ENCODE measurements around the gene STX10.

Gene STX10

DNA sequence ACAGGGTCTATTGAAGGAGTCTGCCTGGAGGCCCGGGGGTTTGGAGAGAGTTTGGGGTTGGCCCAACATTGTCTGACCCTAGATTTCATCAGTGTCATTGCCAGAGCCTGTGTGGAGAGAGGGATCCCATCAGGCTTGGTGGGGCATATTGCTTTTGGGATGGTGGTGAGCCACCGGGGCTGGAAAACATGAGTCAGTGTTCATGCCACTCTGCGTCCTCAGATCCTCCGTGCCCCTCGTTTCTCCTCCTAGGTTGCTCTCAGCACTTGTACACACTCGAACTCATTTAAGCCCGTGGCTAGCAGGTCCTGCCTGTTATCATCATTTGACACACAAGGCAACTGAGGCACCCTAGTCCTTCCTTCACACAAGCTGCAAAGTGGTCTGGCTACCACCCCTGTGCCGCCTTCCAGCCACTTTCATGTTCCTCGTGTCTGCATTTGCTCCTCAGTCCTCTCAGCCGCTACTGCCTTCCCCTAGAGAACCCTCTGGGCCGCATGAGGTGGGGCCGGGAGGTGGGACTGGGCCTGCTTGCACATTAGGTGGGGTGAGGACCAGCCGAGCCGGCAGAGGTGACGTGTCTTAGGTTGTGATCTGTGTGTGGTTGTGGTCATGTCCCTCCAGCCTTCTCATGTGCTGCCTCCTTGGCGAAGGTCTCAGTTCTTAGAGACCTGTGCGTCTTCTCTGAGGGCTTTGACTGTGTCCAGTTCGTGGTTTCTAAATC is 28.5 kb downstream of the STX10 start:
- in situ Hi-C loops (cut with MboI; ENCODE audit: low sequenced_read_pairs): no loop called here

DNA sequence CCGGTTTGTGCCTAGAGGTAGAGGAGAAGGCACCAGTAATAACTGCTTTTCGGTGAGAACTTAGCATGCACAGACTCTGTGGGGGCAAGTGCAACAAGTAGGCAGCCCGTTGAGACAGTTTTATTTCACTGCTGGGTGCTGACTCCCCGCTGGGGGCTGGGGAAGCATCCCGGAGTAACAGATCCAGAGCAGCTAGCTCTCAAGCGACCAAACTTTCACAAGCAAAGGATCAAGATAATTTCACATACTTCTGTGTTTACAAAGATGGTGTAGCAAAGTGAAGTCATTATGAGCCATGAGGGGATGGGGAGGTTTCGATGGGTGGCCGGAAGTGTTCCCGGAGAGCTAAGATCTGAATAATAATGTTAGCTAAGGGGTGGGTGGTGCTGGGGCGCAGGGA is 29.4 kb downstream of the STX10 start:
- in situ Hi-C loops (cut with MboI; ENCODE audit: low sequenced_read_pairs): no loop called here

DNA sequence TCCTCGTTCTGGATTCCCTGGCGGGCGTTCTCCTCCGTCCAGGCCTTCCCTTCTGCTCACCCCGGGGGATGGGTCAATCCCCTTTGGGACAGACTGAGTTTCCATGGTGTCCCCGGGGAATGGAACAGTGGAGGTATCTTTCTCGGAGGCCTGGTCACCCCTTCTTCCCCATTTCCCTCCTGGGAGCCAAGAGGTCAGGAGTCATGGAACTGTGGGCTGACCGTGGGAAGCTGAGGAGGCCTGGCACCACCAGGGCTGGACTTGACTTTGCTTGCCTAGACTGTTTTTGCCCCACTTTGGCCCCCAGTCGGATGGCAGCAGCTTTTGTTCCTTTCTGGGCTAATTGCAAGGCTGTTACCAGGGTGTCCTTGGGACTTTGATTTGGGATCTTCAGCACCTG is 30.1 kb downstream of the STX10 start:
- in situ Hi-C loops (cut with MboI; ENCODE audit: low sequenced_read_pairs): no loop called here

GRCh38 chr19:13119627-13120026 is 30.5 kb downstream of the STX10 start:
- in situ Hi-C loops (cut with MboI; ENCODE audit: low sequenced_read_pairs): no loop called here

GRCh38 chr19:13118424-13119193 is 31.6 kb downstream of the STX10 start:
- in situ Hi-C loops (cut with MboI; ENCODE audit: low sequenced_read_pairs): no loop called here

- in situ Hi-C loops (cut with MboI; ENCODE audit: low sequenced_read_pairs): no loop called here
Observed at GRCh38 chr19:13117772-13118423, 32.3 kb downstream of the STX10 start, which contains the start of gene NACC1. TSS of gene NACC1 (plus strand) at chr19:13118264. CDS start at chr19:13135208, 16,944 bp downstream.

DNA sequence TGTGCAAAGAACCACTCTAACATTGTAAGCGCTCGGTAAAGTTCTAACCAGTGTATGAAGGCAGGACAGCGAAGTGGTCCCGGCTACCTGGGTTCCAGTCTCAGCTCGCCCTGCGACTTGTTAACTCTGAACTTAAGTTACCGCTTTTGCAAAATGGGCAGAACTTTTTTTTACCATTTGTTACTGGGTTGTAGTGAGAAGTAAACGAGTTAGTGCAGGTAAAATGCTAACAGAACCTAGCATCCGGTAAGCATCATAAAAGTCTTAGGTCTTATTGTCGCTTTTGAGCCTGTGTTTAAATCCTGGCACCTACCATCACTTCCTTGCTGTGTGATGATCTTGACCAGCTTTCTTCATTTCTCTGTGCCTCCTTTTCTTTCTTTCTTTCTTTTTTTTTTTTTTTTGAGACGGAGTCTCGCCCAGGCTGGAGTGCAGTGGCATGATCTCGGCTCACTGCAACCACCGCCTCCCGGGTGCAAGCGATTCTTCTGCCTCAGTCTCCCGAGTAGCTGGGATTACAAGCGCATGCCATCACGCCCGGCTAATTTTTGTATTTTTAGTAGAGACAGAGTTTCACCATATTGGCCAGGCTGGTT is 32.9 kb downstream of the STX10 start:
- in situ Hi-C loops (cut with MboI; ENCODE audit: low sequenced_read_pairs): no loop called here

DNA sequence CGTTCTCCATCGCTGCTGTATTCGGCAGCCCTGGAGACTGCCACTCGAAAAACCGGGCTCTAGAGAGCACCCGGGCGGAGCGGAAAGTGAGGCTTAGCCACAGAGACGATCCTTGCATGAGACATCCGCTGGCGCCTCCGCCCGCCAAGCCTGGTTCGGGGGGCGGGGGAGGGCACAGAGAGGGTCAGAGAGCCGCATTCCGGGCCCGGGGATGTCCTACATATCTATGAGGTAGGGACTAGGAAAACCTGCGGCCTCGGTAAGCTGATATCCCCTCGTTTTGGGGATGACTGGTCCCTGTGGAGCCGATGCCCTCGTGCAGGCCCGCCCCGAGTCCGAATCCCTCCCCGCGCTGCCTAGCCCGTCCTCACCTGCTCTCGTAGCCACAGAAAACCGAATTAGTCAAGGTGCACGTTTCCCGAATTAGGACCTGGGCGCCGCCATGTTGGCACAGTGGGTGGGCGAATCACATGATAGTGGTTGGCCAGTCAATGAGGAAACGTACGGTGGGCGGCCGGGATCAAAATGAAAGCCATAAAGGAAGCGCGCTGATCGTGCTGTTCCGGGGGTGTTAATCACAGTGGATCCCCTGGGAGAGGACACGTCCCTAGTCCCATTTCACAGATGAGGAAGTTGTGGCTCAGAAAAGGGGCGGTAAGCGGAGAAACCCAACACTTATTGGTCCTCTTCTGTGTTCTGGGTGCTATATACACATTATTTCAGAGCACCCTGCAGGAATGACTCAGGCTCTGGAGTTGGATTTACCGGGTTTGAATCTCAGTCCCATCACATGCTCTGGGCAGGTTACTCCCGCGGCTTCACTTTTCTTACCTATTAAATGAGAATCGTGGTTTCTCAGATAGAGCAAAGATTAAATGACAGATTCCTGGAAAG is 33.6 kb downstream of the STX10 start, which contains the start of gene TRMT1:
TSS of gene TRMT1 (minus strand) at position 459 of the 894 bp plus-strand sequence. CDS start at position 118, 341 bp downstream.
- in situ Hi-C loops (cut with MboI; ENCODE audit: low sequenced_read_pairs): no loop called here

DNA sequence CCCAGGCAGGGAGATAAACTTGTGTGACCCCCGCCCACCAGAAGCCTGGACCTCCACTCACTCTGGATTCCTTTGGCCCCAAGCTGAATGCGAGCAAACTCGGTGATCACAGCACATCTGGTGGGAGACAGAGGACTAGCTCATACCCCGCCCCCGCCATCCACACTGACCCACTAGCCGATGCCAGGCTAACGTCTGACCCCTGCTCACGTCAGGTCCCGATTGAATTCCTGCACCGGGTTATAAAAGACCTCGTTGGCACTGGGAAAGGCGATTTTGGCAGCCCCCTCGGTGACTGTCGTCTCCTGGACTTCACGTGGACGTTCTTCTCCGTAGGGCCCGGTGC is 34.3 kb downstream of the STX10 start:
- in situ Hi-C loops (cut with MboI; ENCODE audit: low sequenced_read_pairs): no loop called here

- in situ Hi-C loops (cut with MboI; ENCODE audit: low sequenced_read_pairs): no loop called here
Observed at GRCh38 chr19:13112555-13112954, 37.6 kb downstream of the STX10 start.

DNA sequence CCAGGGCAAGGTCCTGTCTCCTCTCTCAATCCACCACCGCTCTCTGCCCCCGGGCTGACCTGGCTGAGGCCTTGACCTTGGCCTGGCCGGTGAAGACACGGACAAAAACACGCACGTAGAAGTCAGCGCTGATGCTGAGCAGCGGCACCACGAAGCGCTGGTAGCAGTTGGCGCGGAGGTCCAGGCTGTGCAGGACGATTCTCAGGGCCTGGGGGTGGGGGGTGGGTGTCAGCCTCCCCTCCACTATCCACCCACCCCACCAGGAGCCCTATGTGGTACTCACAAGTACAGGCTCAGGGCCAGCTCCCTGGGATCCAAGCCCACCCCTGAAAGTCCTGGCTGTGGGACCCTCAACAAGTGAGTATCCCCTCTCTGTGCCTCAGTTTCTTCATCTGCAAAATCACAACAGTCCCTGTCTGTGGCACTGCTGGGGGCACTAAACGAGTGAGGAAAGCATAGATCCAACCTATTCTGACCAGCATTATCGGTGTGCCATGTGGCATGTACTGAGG is 40.0 kb downstream of the STX10 start:
- in situ Hi-C loops (cut with MboI; ENCODE audit: low sequenced_read_pairs): no loop called here

DNA sequence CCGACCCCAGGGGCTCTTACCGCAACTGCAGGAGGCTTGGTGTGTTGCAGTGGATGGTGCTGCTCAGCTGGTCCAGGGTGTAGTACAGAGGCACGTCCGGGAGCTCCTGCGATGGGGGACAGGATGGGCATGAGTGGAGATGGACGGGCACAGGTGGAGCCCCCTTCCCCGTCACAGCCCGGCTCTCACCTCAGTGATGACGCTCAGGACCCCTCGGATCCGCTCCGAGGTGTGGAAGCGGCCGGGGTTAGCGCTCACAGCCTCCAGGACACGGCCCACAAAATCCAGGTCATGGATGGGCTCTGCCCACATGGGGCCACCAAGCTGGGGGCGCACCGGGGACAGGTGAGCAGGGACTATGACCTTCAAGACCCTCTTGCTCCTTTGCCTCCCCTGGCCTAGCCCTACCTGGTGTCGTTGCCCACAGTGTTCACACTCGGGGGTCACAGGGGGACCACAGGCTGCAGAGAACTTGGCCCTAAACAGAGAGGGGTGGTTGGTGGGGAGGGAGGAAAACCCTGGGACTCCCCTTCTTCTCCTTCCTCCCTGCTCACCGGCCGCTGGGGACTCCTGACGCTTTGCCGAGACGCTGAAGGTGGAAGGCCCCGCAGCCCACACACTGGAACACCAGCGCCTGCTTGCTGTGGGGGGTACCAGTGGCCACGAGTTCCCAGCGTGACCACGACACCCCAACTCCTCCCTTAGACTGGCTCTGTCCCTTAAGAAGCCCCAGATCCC is 40.6 kb downstream of the STX10 start:
- in situ Hi-C loops (cut with MboI; ENCODE audit: low sequenced_read_pairs): no loop called here

GRCh38 chr19:13104848-13105711 is 45.1 kb downstream of the STX10 start:
- in situ Hi-C loops (cut with MboI; ENCODE audit: low sequenced_read_pairs): no loop called here

- in situ Hi-C loops (cut with MboI; ENCODE audit: low sequenced_read_pairs): no loop called here
Observed at GRCh38 chr19:13104360-13104847, 45.8 kb downstream of the STX10 start.

- in situ Hi-C loops (cut with MboI; ENCODE audit: low sequenced_read_pairs): no loop called here
Observed at GRCh38 chr19:13103581-13104359, 46.4 kb downstream of the STX10 start.

DNA sequence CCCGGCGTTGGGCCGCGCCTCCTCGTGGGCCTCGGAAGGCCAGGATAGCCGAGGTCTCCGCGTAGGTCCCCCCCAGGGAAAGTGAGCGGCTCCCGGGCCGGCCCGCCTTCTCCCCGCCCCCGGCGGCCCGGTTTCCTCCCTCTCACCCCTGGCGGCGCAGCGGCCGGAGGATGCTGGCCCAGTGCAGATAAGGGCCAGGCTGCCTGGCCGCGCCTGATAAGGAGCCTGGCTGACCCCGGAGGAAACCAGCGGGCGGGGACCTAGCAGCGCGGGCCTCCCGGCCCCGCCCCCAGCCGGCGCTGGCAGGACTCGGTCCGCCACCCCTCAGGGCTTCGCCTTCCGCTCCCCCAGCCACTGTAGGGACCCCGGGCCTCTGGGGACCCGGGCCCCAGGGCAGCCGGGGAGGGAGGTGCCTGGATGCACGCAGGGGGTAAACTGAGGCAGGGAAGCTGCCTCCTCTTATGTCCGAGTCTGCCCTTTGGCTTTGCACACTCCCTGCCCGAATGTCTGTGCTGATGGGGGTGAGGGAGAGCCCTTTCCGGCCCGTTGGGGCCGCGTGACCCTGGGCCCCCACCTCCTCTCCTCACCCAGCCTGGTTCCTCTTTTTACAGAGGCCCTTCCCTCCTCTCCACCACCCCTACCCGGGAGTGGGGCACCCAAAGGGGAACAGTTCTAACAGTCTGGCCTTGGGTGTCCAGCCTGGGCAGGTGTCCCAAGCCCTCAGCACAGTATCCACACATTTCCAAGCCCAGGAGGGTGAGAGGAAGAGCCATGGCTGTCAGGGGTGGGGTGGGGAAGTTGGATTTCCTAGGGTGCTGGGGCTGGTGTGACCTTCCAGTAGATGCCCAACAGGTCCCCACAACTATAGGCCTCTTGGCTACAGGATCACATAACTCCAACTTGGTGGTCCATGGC is 47.3 kb downstream of the STX10 start, which contains the start of gene LYL1:
TSS of gene LYL1 (minus strand) at position 193 of the 915 bp plus-strand sequence. CDS start 1,687 bp downstream, outside the sequence.
- in situ Hi-C loops (cut with MboI; ENCODE audit: low sequenced_read_pairs): no loop called here

- in situ Hi-C loops (cut with MboI; ENCODE audit: low sequenced_read_pairs): no loop called here
Observed at GRCh38 chr19:13102416-13102665, 47.8 kb downstream of the STX10 start.
